ENCODE results near the gene ARHGAP28.

ARHGAP28 gene

DNA sequence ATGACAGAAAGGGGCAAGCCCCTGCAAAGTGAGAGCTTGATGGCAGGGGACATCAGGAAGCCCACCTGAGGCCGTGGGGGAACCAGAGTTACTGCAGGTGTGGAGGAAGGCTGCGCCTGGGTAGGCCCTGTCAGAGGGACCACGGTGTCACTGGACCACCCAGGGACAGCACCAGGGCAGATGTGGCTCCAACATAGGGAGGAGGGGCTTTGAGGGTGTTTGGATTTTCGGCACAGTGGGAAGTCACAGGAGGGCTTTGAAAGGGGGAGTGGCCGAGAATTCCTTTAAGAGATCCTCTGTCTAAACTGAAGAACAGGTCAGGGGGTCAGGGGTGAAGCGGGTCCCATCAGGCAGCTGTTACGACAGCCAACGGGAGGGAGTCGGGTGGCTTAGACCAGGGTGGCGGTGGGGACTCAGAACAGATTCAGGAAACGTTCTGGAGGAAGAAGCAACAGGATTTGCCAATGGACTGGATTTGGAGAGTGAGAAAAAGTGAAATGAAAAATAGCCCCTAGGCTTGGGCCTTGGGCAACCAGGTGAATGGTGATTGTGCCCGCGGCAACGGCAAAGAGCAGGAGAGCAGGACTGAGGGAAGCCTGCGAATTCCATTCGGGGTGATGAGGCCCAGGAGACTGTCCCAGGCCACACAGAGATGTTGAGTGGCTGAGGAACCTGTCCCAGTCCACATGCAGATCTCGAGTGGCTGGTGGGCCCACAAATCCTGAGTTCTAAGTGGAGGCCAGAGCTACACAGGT lies 222.0 kb downstream of the ARHGAP28 start:
- no peak for TF ChIP-seq TCF12 (IDR thresholded peaks at IDR 0.05; ENCODE audit: low read depth)
- TF ChIP-seq RAD21 (IDR thresholded peaks at IDR 0.05; ENCODE audit: low read depth): no peak
- TF ChIP-seq MAX (IDR thresholded peaks at IDR 0.05): no peak
- no peak for TF ChIP-seq USF1 (IDR thresholded peaks at IDR 0.05)

DNA sequence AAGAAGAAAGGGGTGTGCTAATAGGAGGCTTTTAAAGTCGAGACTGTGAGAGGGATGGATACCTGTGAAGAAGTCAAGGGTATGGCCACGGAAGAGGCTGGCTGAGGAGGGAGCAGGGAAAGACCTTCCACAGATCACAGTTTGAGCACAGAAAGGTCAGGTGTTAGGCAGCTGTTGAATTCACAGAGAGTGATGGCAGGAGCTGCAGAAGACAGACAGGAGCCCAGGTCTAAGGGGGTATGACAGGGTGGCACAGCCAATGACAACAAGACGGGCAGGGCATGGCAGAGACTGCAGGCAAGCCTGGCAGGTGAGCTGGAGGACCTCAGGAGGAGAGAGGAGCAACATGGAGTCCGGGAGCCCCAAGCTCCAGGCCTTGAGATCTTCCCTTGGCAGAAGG lies 225.0 kb downstream of the ARHGAP28 start:
- TF ChIP-seq FOXM1 (IDR thresholded peaks at IDR 0.05; ENCODE audit: borderline replicate concordance, low read depth) (no peak), CEBPB (IDR thresholded peaks at IDR 0.05) (no peak)

DNA sequence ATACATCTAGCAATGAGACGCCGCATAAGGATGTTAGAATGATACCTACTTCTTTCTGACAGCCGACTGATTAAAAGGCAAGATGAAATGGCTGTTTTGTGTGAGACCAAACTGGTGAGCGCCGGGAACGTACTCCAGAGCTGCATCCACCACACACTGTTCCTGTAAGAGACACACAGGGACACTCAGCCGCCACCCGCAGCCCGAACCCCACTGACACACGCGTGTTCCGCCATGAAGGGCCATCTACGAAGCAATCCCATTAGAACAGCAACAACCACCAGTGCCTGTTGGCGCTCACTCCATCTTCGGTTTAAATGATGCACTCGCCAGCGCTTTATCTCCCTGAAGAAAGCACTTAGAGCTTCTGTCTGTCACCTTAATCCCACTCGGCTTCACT lies 225.8 kb downstream of the ARHGAP28 start:
- TF ChIP-seq TEAD4 (IDR thresholded peaks at IDR 0.05) (no peak), ZBTB7A (IDR thresholded peaks at IDR 0.05; ENCODE audit: low read depth) (no peak), NFIC (IDR thresholded peaks at IDR 0.05) (no peak), MAX (IDR thresholded peaks at IDR 0.05) (no peak), FOXM1 (IDR thresholded peaks at IDR 0.05; ENCODE audit: borderline replicate concordance, low read depth) (no peak), TCF12 (IDR thresholded peaks at IDR 0.05; ENCODE audit: low read depth) (no peak), CEBPB (IDR thresholded peaks at IDR 0.05) (no peak), RAD21 (IDR thresholded peaks at IDR 0.05; ENCODE audit: low read depth) (no peak), TAF1 (IDR thresholded peaks at IDR 0.05; ENCODE audit: low read depth) (no peak), EP300 (IDR thresholded peaks at IDR 0.05; ENCODE audit: borderline replicate concordance) (no peak), CREB1 (IDR thresholded peaks at IDR 0.05; ENCODE audit: low read depth) (no peak), USF1 (IDR thresholded peaks at IDR 0.05) (no peak), EGR1 (IDR thresholded peaks at IDR 0.05) (no peak), YY1 (IDR thresholded peaks at IDR 0.05; ENCODE audit: low read depth) (no peak)
- TF ChIP-seq, protein P1, sequence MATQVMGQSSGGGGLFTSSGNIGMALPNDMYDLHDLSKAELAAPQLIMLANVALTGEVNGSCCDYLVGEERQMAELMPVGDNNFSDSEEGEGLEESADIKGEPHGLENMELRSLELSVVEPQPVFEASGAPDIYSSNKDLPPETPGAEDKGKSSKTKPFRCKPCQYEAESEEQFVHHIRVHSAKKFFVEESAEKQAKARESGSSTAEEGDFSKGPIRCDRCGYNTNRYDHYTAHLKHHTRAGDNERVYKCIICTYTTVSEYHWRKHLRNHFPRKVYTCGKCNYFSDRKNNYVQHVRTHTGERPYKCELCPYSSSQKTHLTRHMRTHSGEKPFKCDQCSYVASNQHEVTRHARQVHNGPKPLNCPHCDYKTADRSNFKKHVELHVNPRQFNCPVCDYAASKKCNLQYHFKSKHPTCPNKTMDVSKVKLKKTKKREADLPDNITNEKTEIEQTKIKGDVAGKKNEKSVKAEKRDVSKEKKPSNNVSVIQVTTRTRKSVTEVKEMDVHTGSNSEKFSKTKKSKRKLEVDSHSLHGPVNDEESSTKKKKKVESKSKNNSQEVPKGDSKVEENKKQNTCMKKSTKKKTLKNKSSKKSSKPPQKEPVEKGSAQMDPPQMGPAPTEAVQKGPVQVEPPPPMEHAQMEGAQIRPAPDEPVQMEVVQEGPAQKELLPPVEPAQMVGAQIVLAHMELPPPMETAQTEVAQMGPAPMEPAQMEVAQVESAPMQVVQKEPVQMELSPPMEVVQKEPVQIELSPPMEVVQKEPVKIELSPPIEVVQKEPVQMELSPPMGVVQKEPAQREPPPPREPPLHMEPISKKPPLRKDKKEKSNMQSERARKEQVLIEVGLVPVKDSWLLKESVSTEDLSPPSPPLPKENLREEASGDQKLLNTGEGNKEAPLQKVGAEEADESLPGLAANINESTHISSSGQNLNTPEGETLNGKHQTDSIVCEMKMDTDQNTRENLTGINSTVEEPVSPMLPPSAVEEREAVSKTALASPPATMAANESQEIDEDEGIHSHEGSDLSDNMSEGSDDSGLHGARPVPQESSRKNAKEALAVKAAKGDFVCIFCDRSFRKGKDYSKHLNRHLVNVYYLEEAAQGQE (IDR thresholded peaks at IDR 0.05; ENCODE audit: low read depth): no peak

DNA sequence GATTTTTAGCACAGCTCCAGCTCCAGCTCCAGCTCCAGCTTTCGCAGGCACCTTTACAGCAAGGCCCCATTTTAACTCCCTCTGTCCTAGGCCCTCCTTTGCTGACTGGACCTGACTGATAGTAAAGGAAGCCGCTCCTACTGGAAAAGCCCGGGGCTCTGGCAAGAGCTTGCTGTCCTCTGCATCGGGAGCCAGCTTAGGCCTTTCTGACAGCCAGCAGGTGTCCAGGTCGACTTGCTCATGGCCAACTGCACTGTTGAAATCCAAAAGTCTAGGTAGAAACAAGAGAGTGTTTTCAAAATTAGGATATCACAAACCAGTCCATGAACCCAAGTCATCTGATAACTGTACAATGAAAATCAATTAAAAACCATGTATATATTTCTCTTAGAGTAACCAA lies 227.0 kb downstream of the ARHGAP28 start:
- TF ChIP-seq TEAD4 (IDR thresholded peaks at IDR 0.05) (no peak), TAF1 (IDR thresholded peaks at IDR 0.05; ENCODE audit: low read depth) (no peak), CREB1 (IDR thresholded peaks at IDR 0.05; ENCODE audit: low read depth) (no peak), CEBPB (IDR thresholded peaks at IDR 0.05) (no peak), MAX (IDR thresholded peaks at IDR 0.05) (no peak)
- TF ChIP-seq, protein P1 (IDR thresholded peaks at IDR 0.05; ENCODE audit: low read depth): no peak

GRCh38 chr18:6956999-6957398 lies 227.5 kb downstream of the ARHGAP28 start:
- TF ChIP-seq TCF12 (IDR thresholded peaks at IDR 0.05; ENCODE audit: low read depth) (no peak), YY1 (IDR thresholded peaks at IDR 0.05; ENCODE audit: low read depth) (no peak), ZBTB7A (IDR thresholded peaks at IDR 0.05; ENCODE audit: low read depth) (no peak)

- no peak for TF ChIP-seq YY1 (IDR thresholded peaks at IDR 0.05; ENCODE audit: low read depth)
Measured at GRCh38 chr18:6959110-6959509, 229.6 kb downstream of the ARHGAP28 start.

DNA sequence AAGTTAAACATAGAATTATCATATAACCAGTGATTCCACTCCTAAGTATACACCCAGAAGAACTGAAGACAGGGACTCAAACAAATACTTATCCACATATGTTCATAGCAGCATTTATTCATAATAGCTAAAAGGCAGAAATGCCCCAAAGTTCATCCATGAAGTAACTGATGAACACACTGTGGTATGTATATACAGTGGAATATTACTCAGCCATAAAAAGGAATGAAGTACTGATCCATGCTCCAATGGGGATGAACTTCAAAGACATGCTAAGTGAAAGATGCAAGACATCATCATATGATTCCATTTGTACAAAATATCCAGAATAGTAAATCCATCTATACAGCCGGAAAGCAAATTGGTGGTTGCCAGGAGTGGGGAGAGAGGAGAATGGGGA lies 230.6 kb downstream of the ARHGAP28 start:
- no peak for TF ChIP-seq ZBTB7A (IDR thresholded peaks at IDR 0.05; ENCODE audit: low read depth)
- TF ChIP-seq EP300 (IDR thresholded peaks at IDR 0.05; ENCODE audit: borderline replicate concordance): no peak
- TF ChIP-seq CREB1 (IDR thresholded peaks at IDR 0.05; ENCODE audit: low read depth): no peak
- no peak for TF ChIP-seq YY1 (IDR thresholded peaks at IDR 0.05; ENCODE audit: low read depth)
- TF ChIP-seq, protein P1 (IDR thresholded peaks at IDR 0.05; ENCODE audit: low read depth): no peak
- TF ChIP-seq EGR1 (IDR thresholded peaks at IDR 0.05): no peak
- TF ChIP-seq TAF1 (IDR thresholded peaks at IDR 0.05; ENCODE audit: low read depth): no peak
- no peak for TF ChIP-seq CEBPB (IDR thresholded peaks at IDR 0.05)
